Pons (tissue), 1 donor: ENCODE data around the gene NLRP5.
"Not testable (repeated sequence)": the region's sequence is repeated elsewhere in the genome, so short reads cannot be mapped to it uniquely, and the experiment has no call there.

Experiments
- DNase-seq: peaks from one replicate; pipeline ENCODE4 v3.0.0-alpha.2; 2016; ENCODE audit warnings: low spot score

The NLRP5 gene

GRCh38 chr19:55986487-55986886 is at the start of gene NLRP5:
Gene NLRP5, plus strand, starts transcription at chr19:55986775.
- no peak for DNase-seq

- no peak for DNase-seq
These were observed 47.4 kb upstream of the NLRP5 start for GRCh38 chr19:55939206-55939605.

- no peak for DNase-seq
These were observed 46.3 kb upstream of the NLRP5 start for GRCh38 chr19:55940306-55940705.

- DNase-seq: no peak
These were observed 39.0 kb upstream of the NLRP5 start, which contains the start of gene NLRP8 for GRCh38 chr19:55947532-55947931. Gene NLRP8, plus strand, starts transcription at chr19:55947832.

GRCh38 chr19:55950566-55950965 is 36.0 kb upstream of the NLRP5 start:
- not testable (repeated sequence) for DNase-seq

- no peak for DNase-seq
These were observed 30.1 kb upstream of the NLRP5 start for GRCh38 chr19:55956431-55956830.

- DNase-seq: no peak
These were observed 28.2 kb upstream of the NLRP5 start for GRCh38 chr19:55958356-55958755.

GRCh38 chr19:55959996-55960675 is 26.4 kb upstream of the NLRP5 start:
- DNase-seq: no peak

GRCh38 chr19:55962186-55962585 is 24.4 kb upstream of the NLRP5 start:
- no peak for DNase-seq

GRCh38 chr19:55973982-55974381 is 12.6 kb upstream of the NLRP5 start:
- no peak for DNase-seq

GRCh38 chr19:55980415-55980814 is 6.2 kb upstream of the NLRP5 start:
- DNase-seq: no peak

GRCh38 chr19:55985254-55985653 is 1.3 kb upstream of the NLRP5 start:
- no peak for DNase-seq

- DNase-seq: no peak
These were observed 4.3 kb downstream of the NLRP5 start for GRCh38 chr19:55990831-55991230.

GRCh38 chr19:55993492-55993891 is 6.9 kb downstream of the NLRP5 start:
- DNase-seq: no peak

GRCh38 chr19:56014765-56015164 is 28.2 kb downstream of the NLRP5 start:
- DNase-seq: no peak

GRCh38 chr19:56015756-56016155 is 29.2 kb downstream of the NLRP5 start:
- no peak for DNase-seq

GRCh38 chr19:56019325-56019724 is 32.8 kb downstream of the NLRP5 start:
- not testable (repeated sequence) for DNase-seq

GRCh38 chr19:56020355-56020975 is 33.9 kb downstream of the NLRP5 start:
- not testable (repeated sequence) for DNase-seq

- DNase-seq: no peak
These were observed 40.2 kb downstream of the NLRP5 start for GRCh38 chr19:56026769-56027168.

- no peak for DNase-seq
These were observed 67.0 kb downstream of the NLRP5 start for GRCh38 chr19:56053596-56053995.

- peak; percentile 22 for DNase-seq
These were observed 79.8 kb downstream of the NLRP5 start for GRCh38 chr19:56066152-56067023.

GRCh38 chr19:56069642-56070041 is 83.1 kb downstream of the NLRP5 start:
- DNase-seq: no peak

GRCh38 chr19:56071151-56071550 is 84.6 kb downstream of the NLRP5 start:
- no peak for DNase-seq
